Ectodermal cell (in vitro differentiated cells): Measurements from ENCODE around the gene ABHD12.
"Not testable (repeated sequence)": the region's sequence is repeated elsewhere in the genome, so short reads cannot be mapped to it uniquely, and the experiment has no call there.

ENCODE experiments used
- H3K27ac ChIP-seq: 2 replicates; pipeline ENCODE4 v1.7.0; 2013; ENCODE audit warnings: mild to moderate bottlenecking, low read depth, low read length; ENCODE audit not compliant: insufficient read depth, poor library complexity, severe bottlenecking
- H3K27me3 ChIP-seq: 2 replicates; pipeline ENCODE4 v1.7.0; 2013; ENCODE audit warnings: mild to moderate bottlenecking, low read length; ENCODE audit not compliant: insufficient read depth, control insufficient read depth, poor library complexity, severe bottlenecking
- H3K36me3 ChIP-seq: one replicate; pipeline ENCODE4 v1.7.0; 2013; ENCODE audit warnings: low read length; ENCODE audit not compliant: control insufficient read depth, insufficient read depth
- H3K4me1 ChIP-seq: one replicate; pipeline ENCODE4 v1.7.0; 2013; ENCODE audit warnings: low read length; ENCODE audit not compliant: control insufficient read depth, insufficient read depth
- H3K4me3 ChIP-seq: 2 replicates; pipeline ENCODE4 v1.7.0; 2013; ENCODE audit warnings: low read depth, low read length, control low read depth; ENCODE audit not compliant: insufficient read depth
- H3K9me3 ChIP-seq: 2 replicates; pipeline ENCODE4 v1.7.0; 2013; ENCODE audit warnings: mild to moderate bottlenecking, low read length, moderate library complexity; ENCODE audit not compliant: control insufficient read depth
- WGBS, 2 experiments: methylation state at CpG; one replicate each; pipeline ENCODE4 v1.1.7; 2013; ENCODE audit warnings: missing lambda C conversion rate in 2 of 2; 5-methylcytosine and 5-hydroxymethylcytosine counted together

Gene ABHD12

DNA sequence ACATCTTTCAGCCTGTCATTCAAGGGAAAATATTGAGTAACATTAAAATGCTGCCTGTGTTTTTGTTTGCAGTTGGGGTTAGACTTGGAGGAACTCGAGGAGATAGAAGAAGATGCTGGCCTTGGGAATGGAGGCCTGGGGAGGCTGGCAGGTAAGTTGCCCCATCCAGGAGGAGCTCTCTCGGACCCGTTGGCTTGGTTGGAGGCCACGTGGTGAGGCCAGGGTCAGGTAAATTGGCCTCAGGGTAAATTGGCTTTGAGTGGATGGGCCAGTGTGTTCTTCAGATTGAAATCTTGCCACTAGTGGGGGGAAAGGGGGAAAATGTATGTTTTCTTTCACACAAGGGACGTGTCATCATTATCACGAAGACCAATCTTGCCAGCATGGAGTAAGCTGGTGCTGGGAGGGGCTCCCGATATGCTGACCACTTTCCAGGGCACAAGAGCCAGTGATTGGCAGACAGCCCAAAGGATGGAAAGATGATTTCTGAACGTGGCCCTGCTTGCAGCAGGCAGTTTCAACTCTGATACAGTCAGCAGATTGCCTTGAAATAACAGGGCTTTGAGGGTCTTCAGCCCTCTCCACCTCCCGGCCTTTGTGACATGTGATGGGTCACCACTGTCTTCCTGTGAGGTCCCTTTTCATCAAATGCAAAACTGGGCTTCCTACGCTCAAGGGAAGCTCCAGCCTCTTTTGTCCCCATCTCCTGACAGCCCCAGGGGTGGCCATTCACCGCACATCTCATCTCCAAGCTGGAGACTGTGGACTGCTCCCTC, 121.4 kb downstream of the ABHD12 start:
- peaks cover 4% of the 10 kb centered on the region for H3K36me3 ChIP-seq
- no peaks in the 10 kb centered on the region for H3K4me1 ChIP-seq
- no peak overlapping the region for H3K27ac ChIP-seq
- H3K4me3 ChIP-seq = no peak overlapping the region
- H3K27me3 ChIP-seq = no peaks in the 10 kb centered on the region
- WGBS, 2 experiments = 79 to 81% methylated on average over 11 of the region's 11 CpGs
- H3K9me3 ChIP-seq = no peaks in the 10 kb centered on the region

- not testable (repeated sequence) for H3K27ac ChIP-seq, H3K4me3 ChIP-seq, H3K27me3 ChIP-seq, H3K4me1 ChIP-seq, H3K9me3 ChIP-seq
- peaks cover 22% of the 10 kb centered on the region for H3K36me3 ChIP-seq
- 96% methylated on average over 16 of the region's 16 CpGs for WGBS, 2 experiments
Observed at GRCh38 chr20:25260770-25261437, 129.7 kb downstream of the ABHD12 start.

GRCh38 chr20:25259788-25260254, 130.8 kb downstream of the ABHD12 start:
- 95 to 96% methylated on average over 9 of the region's 9 CpGs for WGBS, 2 experiments
- H3K27ac ChIP-seq = no peak overlapping the region
- H3K36me3 ChIP-seq = peaks cover 22% of the 10 kb centered on the region
- no peaks in the 10 kb centered on the region for H3K4me1 ChIP-seq
- no peak overlapping the region for H3K4me3 ChIP-seq
- H3K27me3 ChIP-seq = no peaks in the 10 kb centered on the region
- H3K9me3 ChIP-seq = no peaks in the 10 kb centered on the region

DNA sequence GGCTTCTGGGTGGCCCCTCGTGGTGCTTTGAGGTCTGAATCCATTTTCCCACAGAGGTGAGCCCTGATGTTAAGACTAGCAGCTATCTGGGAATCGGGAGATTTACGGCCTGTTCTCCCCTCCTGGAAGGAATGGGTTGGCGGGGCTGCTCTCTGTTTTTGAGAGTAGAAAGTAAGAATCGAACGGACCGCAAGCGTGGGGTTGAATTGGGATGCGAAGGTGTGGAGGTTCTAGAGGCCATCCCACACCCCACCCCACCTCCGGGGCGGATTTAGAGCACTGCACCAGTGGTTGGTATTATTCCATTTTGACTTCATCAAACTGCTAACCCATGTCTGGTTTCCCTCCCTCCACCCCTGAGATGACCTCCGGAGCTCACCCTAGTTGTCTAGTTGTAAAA, 131.3 kb downstream of the ABHD12 start:
- Histone ChIP-seq H3K36me3 (peaks cover 22% of the 10 kb centered on the region), H3K27ac (no peak overlapping the region), H3K4me3 (no peak overlapping the region), H3K9me3 (no peaks in the 10 kb centered on the region), H3K4me1 (no peaks in the 10 kb centered on the region), H3K27me3 (no peaks in the 10 kb centered on the region)
- 93 to 95% methylated on average over 12 of the region's 12 CpGs for WGBS, 2 experiments

DNA sequence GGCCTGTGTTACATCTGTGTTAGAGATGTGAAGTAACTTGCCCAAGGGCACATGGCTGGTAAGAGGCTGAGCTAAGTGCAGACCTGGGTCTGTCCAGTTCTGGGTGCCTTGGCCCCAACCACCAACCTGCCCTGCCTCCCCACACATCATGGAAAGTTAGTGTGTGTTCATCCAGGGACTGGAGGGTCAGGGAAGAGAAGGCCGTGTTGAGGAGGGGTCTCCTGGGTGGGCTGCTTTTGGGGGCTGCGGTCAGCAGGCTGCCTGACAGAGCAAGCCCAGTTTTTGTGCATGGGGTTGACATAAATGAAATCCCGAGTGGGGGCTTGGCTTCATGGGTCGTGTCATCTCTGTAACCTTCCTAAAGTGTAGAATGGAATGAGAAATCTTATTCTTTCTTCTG, 131.8 kb downstream of the ABHD12 start:
- Histone ChIP-seq H3K27ac (no peak overlapping the region), H3K36me3 (peaks cover 22% of the 10 kb centered on the region)
- WGBS, 2 experiments = 67 to 71% methylated on average over 4 of the region's 4 CpGs

DNA sequence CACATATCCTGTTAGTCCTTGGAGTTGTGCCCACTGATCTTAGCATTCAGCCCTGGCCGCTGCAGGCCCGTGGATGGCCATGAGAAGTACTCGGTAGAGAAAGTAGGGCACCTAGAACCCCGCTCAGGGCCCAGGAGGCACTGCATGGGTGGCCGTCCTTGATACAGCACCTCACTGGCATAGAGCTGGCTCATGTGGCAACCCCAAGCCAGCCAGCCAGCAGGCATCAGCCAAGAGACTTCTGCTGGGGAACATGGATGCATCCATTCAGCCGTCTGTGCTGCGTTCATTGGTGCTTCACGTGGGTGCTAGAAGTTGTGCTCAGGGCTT, 132.2 kb downstream of the ABHD12 start:
- H3K4me1 ChIP-seq = no peaks in the 10 kb centered on the region
- H3K36me3 ChIP-seq = peaks cover 22% of the 10 kb centered on the region
- 89 to 92% methylated on average over 8 of the region's 8 CpGs for WGBS, 2 experiments
- no peaks in the 10 kb centered on the region for H3K27me3 ChIP-seq
- no peak overlapping the region for H3K27ac ChIP-seq
- no peaks in the 10 kb centered on the region for H3K9me3 ChIP-seq
- H3K4me3 ChIP-seq = no peak overlapping the region

More for the DNA sequence above, 131.8 kb downstream of the ABHD12 start:
- H3K4me1 ChIP-seq = no peaks in the 10 kb centered on the region
- H3K4me3 ChIP-seq = no peak overlapping the region
- no peaks in the 10 kb centered on the region for H3K9me3 ChIP-seq
- H3K27me3 ChIP-seq = no peaks in the 10 kb centered on the region

- 93 to 94% methylated on average over 10 of the region's 10 CpGs for WGBS, 2 experiments
- no peak overlapping the region for H3K27ac ChIP-seq
Observed at GRCh38 chr20:25257756-25258475, 132.7 kb downstream of the ABHD12 start.

GRCh38 chr20:25257130-25257529, 133.5 kb downstream of the ABHD12 start:
- Histone ChIP-seq H3K9me3 (no peaks in the 10 kb centered on the region), H3K27me3 (no peaks in the 10 kb centered on the region), H3K27ac (no peak overlapping the region), H3K4me1 (peaks cover 3% of the 10 kb centered on the region), H3K4me3 (no peak overlapping the region), H3K36me3 (peaks cover 22% of the 10 kb centered on the region)
- WGBS, 2 experiments = 95 to 97% methylated on average over 5 of the region's 5 CpGs

More at GRCh38 chr20:25257756-25258475, 132.7 kb downstream of the ABHD12 start:
- Histone ChIP-seq H3K4me3 (no peak overlapping the region), H3K27me3 (no peaks in the 10 kb centered on the region), H3K9me3 (no peaks in the 10 kb centered on the region), H3K36me3 (peaks cover 22% of the 10 kb centered on the region), H3K4me1 (no peaks in the 10 kb centered on the region)

GRCh38 chr20:25256226-25256859, 134.3 kb downstream of the ABHD12 start:
- H3K36me3 ChIP-seq = peaks cover 22% of the 10 kb centered on the region

More at GRCh38 chr20:25256226-25256859, 134.3 kb downstream of the ABHD12 start:
- Histone ChIP-seq H3K27ac (no peak overlapping the region), H3K4me3 (no peak overlapping the region), H3K27me3 (no peaks in the 10 kb centered on the region), H3K4me1 (peaks cover 4% of the 10 kb centered on the region), H3K9me3 (no peaks in the 10 kb centered on the region)
- 94 to 98% methylated on average over 5 of the region's 5 CpGs for WGBS, 2 experiments
